Endothelial cell of umbilical vein (primary cell): ENCODE measurements around the gene PLCXD1. TPM values are rescaled to one million over a fixed set of nuclear protein-coding genes. Genes with fewer than 3 reads are reported as not detected.

Source experiments
- BruUV-seq: library from RNA; stranded (reverse); fragments of 400-500 nt; replicated peaks from 2 replicates; lab custom pipeline; 2021; lab: Mats Ljungman, UMichigan
- CTCF ChIA-PET: fragments of 300-600, 350-600 bp; sonication (Branson Sonifier 250); formaldehyde crosslinking; loops from one replicate; lab custom pipeline; 2021; ENCODE audit warnings: antibody characterized with exemption, inconsistent platforms; lab: Charles Lee
- POLR2A ChIA-PET: fragments of 300-600, 350-600 bp; sonication (Branson Sonifier 250); formaldehyde crosslinking; loops from one replicate; lab custom pipeline; 2021; ENCODE audit warnings: antibody characterized with exemption, inconsistent platforms; lab: Charles Lee
- DNase-seq: peaks from one replicate; pipeline ENCODE4 v3.0.0-alpha.2; 2011; ENCODE audit warnings: low read depth, low spot score
- FAIRE-seq: peaks from 2 replicates; lab custom pipeline; 2011; peaks lifted over from hg19 to GRCh38; lab: Jason Lieb, UNC
- H2AFZ ChIP-seq: 2 replicates; pipeline ENCODE4 v1.6.0; 2012; ENCODE audit warnings: low read depth, low read length, control low read depth, inconsistent platforms
- H3K27ac ChIP-seq: 2 replicates; pipeline ENCODE4 v1.5.1; 2011; ENCODE audit warnings: low read depth, mild to moderate bottlenecking, control low read depth, low read length, moderate library complexity; ENCODE audit not compliant: insufficient read depth
- H3K27me3 ChIP-seq, 2 experiments: 2 replicates each; pipeline versions ENCODE4 v1.6.0 to v1.6.1; 2011; ENCODE audit warnings: low read length in 2 of 2, mixed read lengths in 1 of 2; ENCODE audit not compliant: control insufficient read depth in 2 of 2, insufficient read depth in 2 of 2
- H3K36me3 ChIP-seq, 2 experiments: 2 replicates in 1 of 2; 3 replicates in 1 of 2; pipeline ENCODE4 v1.5.1; 2011; ENCODE audit warnings: low read length in 2 of 2, mild to moderate bottlenecking in 1 of 2, moderate library complexity in 1 of 2; ENCODE audit not compliant: control insufficient read depth in 2 of 2, insufficient read depth in 2 of 2; ENCODE audit errors: extremely low read depth in 1 of 2
- H3K4me1 ChIP-seq: 3 replicates; pipeline ENCODE4 v1.5.1; 2011; ENCODE audit warnings: mild to moderate bottlenecking, low read length; ENCODE audit not compliant: control insufficient read depth, insufficient read depth; ENCODE audit errors: extremely low read depth
- H3K4me2 ChIP-seq: 2 replicates; pipeline ENCODE4 v1.6.1; 2011; ENCODE audit warnings: low read length, control low read depth, mixed read lengths; ENCODE audit not compliant: insufficient read depth
- H3K4me3 ChIP-seq, 3 experiments: fragments of 200-600 bp in 1 of 3; sonication (generic), shearing (Covaris generic) in 1 of 3; replicated peaks in 1 of 3; 2 replicates each; pipeline ENCODE4 v1.5.1; 2011 to 2016; ENCODE audit warnings: control low read depth in 3 of 3, low read length in 3 of 3, mild to moderate bottlenecking in 2 of 3, inconsistent platforms in 1 of 3, low read depth in 1 of 3, moderate library complexity in 1 of 3; ENCODE audit not compliant: insufficient read depth in 1 of 3
- H3K79me2 ChIP-seq: 2 replicates; pipeline ENCODE4 v1.6.0; 2012; ENCODE audit warnings: low read length, inconsistent platforms; ENCODE audit not compliant: control insufficient read depth, insufficient read depth
- H3K9ac ChIP-seq: replicated peaks from 2 replicates; pipeline ENCODE3; 2011; ENCODE audit warnings: low read length, control low read depth; ENCODE audit not compliant: insufficient read depth; ENCODE audit errors: extremely low read depth
- H3K9me1 ChIP-seq: replicated peaks from 3 replicates; pipeline ENCODE4 v1.6.0; 2011; ENCODE audit warnings: mild to moderate bottlenecking, low read length; ENCODE audit not compliant: control insufficient read depth, insufficient read depth; ENCODE audit errors: extremely low read depth
- H3K9me3 ChIP-seq: replicated peaks from 2 replicates; pipeline ENCODE4 v1.5.1; 2012; ENCODE audit warnings: low read length, inconsistent platforms; ENCODE audit not compliant: control insufficient read depth, insufficient read depth
- H4K20me1 ChIP-seq: replicated peaks from 2 replicates; pipeline ENCODE3; 2011; ENCODE audit warnings: mild to moderate bottlenecking, low read length; ENCODE audit not compliant: control insufficient read depth, insufficient read depth; ENCODE audit errors: extremely low read depth
- EZH2 ChIP-seq: IDR thresholded peaks from 2 replicates; pipeline ENCODE4 v1.6.1; 2012; ENCODE audit warnings: borderline replicate concordance, low read depth, mild to moderate bottlenecking, moderate library complexity, low read length, inconsistent platforms; ENCODE audit not compliant: severe bottlenecking
- GATA2 ChIP-seq: IDR thresholded peaks from 2 replicates; pipeline ENCODE4 v1.7.0; 2011; ENCODE audit warnings: low read depth, mild to moderate bottlenecking, moderate library complexity, mixed read lengths, low read length; ENCODE audit not compliant: insufficient read length, insufficient read depth
- JUN ChIP-seq: IDR thresholded peaks from 2 replicates; pipeline ENCODE4 v1.6.1; 2011; ENCODE audit warnings: borderline replicate concordance, low read depth; ENCODE audit not compliant: insufficient read length, insufficient read depth
- MYC ChIP-seq: IDR thresholded peaks from one replicate; pipeline ENCODE4 v1.6.1; 2011; ENCODE audit warnings: mild to moderate bottlenecking, low read depth, low read length
- POLR2A ChIP-seq: IDR thresholded peaks from 2 replicates; pipeline ENCODE4 v1.6.1; 2012; ENCODE audit warnings: low read depth, mild to moderate bottlenecking, control low read depth, low read length
- POLR2AphosphoS5 ChIP-seq: IDR thresholded peaks from 2 replicates; pipeline ENCODE4 v1.6.1; 2012; ENCODE audit warnings: low read depth, mild to moderate bottlenecking, control low read depth, low read length, moderate library complexity; ENCODE audit not compliant: insufficient read depth
- dilution Hi-C: fragments of 300-500 bp; cut with MboI; formaldehyde crosslinking; loops from one replicate; pipeline ENCODE4 v1.15.0; 2019; ENCODE audit warnings: low sequenced_read_pairs; ENCODE audit not compliant: extremely low pct_ligation_motif_present
- intact Hi-C: fragments of 100-400 bp; cut with micrococcal nuclease; formaldehyde crosslinking; loops from one replicate; pipeline ENCODE4 v1.10.0; 2022
- polyA plus RNA-seq, 4 experiments: library from polyadenylated mRNA; depleted of rRNA in 3 of 4; stranded (reverse) in 3 of 4; unstranded in 1 of 4; fragments of >200 nt; gene quantifications; 2 replicates each; pipeline versions ENCODE4 v1.2.1 to v1.2.3, GENCODE V29; 2011 to 2012; ENCODE audit warnings: missing spikeins in 1 of 4
- total RNA-seq: library from RNA; stranded (reverse); gene quantifications from 2 replicates; pipeline ENCODE4 v1.2.3, GENCODE V29; 2021
- TF ChIP-seq, protein P1 (sequence below): IDR thresholded peaks from 2 replicates; pipeline ENCODE4 v1.6.1; 2011; ENCODE audit not compliant: insufficient read depth, insufficient read length
- TF ChIP-seq, protein P2 (sequence below), 2 donors: IDR thresholded peaks; 1 replicate in 1 of 2; 2 replicates in 1 of 2; pipeline ENCODE4 v1.5.1; 2011; ENCODE audit warnings: low read length in 2 of 2, mild to moderate bottlenecking in 2 of 2, moderate library complexity in 2 of 2, control low read depth in 1 of 2, inconsistent platforms in 1 of 2, low read depth in 1 of 2; ENCODE audit not compliant: insufficient read depth in 1 of 2; ENCODE audit errors: extremely low read depth in 1 of 2

PLCXD1 gene
- total and polyA plus RNA-seq, 2 donors (not counting 3 experiments of a cell fraction or from before 2014, with no cell fraction given): 11.7 to 16.8 TPM

DNA sequence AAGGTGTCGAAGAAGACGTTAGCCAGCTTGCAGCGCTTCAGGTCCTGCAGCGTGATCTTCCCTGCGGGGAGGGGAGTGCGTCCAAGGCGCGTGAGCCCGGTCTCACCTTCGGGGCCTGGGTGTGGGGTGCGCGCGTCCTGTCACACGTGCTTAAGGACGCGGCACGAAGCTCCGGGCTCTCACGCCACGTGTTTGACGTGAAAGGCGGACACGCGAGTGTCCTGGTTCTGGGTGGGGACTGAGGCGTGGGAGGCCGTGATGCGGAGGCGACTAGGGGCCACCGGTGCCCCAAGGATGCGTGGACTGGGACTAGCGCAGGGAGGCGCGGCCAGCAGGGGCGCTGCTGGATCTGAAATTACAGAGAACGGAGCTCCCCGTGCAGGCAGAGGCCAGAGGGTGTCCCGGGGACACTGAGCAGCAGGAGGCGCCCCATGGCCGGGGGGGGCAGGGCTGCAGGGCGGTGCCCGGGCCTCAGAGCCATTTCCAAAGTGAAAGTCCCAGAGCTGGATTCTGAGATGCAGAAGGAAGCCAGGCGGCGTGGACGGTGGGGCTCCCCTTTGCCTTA lies 57.7 kb downstream of the PLCXD1 start:
- Histone ChIP-seq H3K79me2 (no peaks in the 10 kb centered on the region), H3K4me1 (no peaks in the 10 kb centered on the region), H3K36me3 (peaks cover 0 to 3% of the 10 kb centered on the region in 2 experiments), H3K9me1 (no peaks in the 10 kb centered on the region), H2AFZ (no peak overlapping the region), H3K27me3 (no peaks in the 10 kb centered on the region), H3K4me3 (no peak overlapping the region), H3K27ac (no peak overlapping the region), H3K9ac (no peak overlapping the region), H3K9me3 (no peaks in the 10 kb centered on the region), H4K20me1 (no peaks in the 10 kb centered on the region), H3K4me2 (no peak overlapping the region)
- intact Hi-C loops (no loop called here), dilution Hi-C loops (no loop called here)
- ChIA-PET POLR2A (no interaction called here), CTCF (no interaction called here)
- FAIRE-seq: no peak
- no TSS peak for BruUV-seq
- no peak for DNase-seq
- no peak for TF ChIP-seq JUN
- TF ChIP-seq EZH2: no peak
- TF ChIP-seq MYC: no peak
- TF ChIP-seq GATA2: no peak
- no peak for TF ChIP-seq POLR2A
- TF ChIP-seq POLR2AphosphoS5: no peak
- TF ChIP-seq, protein P1, sequence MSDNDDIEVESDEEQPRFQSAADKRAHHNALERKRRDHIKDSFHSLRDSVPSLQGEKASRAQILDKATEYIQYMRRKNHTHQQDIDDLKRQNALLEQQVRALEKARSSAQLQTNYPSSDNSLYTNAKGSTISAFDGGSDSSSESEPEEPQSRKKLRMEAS: no peak
- TF ChIP-seq, protein P2, sequence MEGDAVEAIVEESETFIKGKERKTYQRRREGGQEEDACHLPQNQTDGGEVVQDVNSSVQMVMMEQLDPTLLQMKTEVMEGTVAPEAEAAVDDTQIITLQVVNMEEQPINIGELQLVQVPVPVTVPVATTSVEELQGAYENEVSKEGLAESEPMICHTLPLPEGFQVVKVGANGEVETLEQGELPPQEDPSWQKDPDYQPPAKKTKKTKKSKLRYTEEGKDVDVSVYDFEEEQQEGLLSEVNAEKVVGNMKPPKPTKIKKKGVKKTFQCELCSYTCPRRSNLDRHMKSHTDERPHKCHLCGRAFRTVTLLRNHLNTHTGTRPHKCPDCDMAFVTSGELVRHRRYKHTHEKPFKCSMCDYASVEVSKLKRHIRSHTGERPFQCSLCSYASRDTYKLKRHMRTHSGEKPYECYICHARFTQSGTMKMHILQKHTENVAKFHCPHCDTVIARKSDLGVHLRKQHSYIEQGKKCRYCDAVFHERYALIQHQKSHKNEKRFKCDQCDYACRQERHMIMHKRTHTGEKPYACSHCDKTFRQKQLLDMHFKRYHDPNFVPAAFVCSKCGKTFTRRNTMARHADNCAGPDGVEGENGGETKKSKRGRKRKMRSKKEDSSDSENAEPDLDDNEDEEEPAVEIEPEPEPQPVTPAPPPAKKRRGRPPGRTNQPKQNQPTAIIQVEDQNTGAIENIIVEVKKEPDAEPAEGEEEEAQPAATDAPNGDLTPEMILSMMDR (IDR thresholded peaks at IDR 0.05; ENCODE audit: extremely low read depth in 1 of 2, insufficient read depth in 1 of 2, low read depth in 1 of 2, low read length in 2 of 2): no peak
